NCI-H2081 treated with DMSO at 0.1 percent for 48 hours (cell line): Measurements from ENCODE around the gene CAPZB.
"Not testable (repeated sequence)": the region's sequence is repeated elsewhere in the genome, so short reads cannot be mapped to it uniquely, and the experiment has no call there.

Experiments
- DNase-seq: peaks from one replicate; lab custom pipeline; 2025; lab: John Stamatoyannopoulos, UW

The CAPZB gene

GRCh38 chr1:19485362-19486187 lies at the start of gene CAPZB:
Gene CAPZB, minus strand, starts transcription at chr1:19485539. Its CDS starts 101 bp downstream, at chr1:19485438.
- DNase-seq, result no peak

GRCh38 chr1:19534281-19534680 lies 48.9 kb upstream of the CAPZB start:
- DNase-seq, result no peak

- DNase-seq, result no peak
Measured at GRCh38 chr1:19533626-19534025, 48.3 kb upstream of the CAPZB start.

GRCh38 chr1:19532519-19532918 lies 47.2 kb upstream of the CAPZB start:
- no peak for DNase-seq

GRCh38 chr1:19529664-19530063 lies 44.3 kb upstream of the CAPZB start:
- no peak for DNase-seq

- DNase-seq, result no peak
Measured at GRCh38 chr1:19528438-19528837, 43.1 kb upstream of the CAPZB start.

GRCh38 chr1:19525607-19526545 lies 40.5 kb upstream of the CAPZB start:
- no peak for DNase-seq

GRCh38 chr1:19524791-19525190 lies 39.5 kb upstream of the CAPZB start:
- DNase-seq, result no peak

GRCh38 chr1:19522570-19522969 lies 37.2 kb upstream of the CAPZB start:
- DNase-seq, result not testable (repeated sequence)

GRCh38 chr1:19521411-19521810 lies 36.1 kb upstream of the CAPZB start:
- DNase-seq, result no peak

- no peak for DNase-seq
Measured at GRCh38 chr1:19517017-19517416, 31.7 kb upstream of the CAPZB start.

- DNase-seq, result no peak
Measured at GRCh38 chr1:19515201-19515600, 29.9 kb upstream of the CAPZB start.

GRCh38 chr1:19514391-19514831 lies 29.1 kb upstream of the CAPZB start:
- DNase-seq, result no peak

GRCh38 chr1:19512545-19512944 lies 27.2 kb upstream of the CAPZB start:
- no peak for DNase-seq

- no peak for DNase-seq
Measured at GRCh38 chr1:19511116-19511515, 25.8 kb upstream of the CAPZB start.

GRCh38 chr1:19509647-19510046 lies 24.3 kb upstream of the CAPZB start:
- not testable (repeated sequence) for DNase-seq

- no peak for DNase-seq
Measured at GRCh38 chr1:19507516-19507915, 22.2 kb upstream of the CAPZB start.

GRCh38 chr1:19505693-19506457 lies 20.5 kb upstream of the CAPZB start:
- no peak for DNase-seq

GRCh38 chr1:19504796-19505692 lies 19.7 kb upstream of the CAPZB start:
- DNase-seq, result no peak

GRCh38 chr1:19502284-19502683 lies 16.9 kb upstream of the CAPZB start:
- not testable (repeated sequence) for DNase-seq

- not testable (repeated sequence) for DNase-seq
Measured at GRCh38 chr1:19499887-19500286, 14.5 kb upstream of the CAPZB start.
